Measurements from ENCODE around the gene PPP1R7.

The PPP1R7 gene

DNA sequence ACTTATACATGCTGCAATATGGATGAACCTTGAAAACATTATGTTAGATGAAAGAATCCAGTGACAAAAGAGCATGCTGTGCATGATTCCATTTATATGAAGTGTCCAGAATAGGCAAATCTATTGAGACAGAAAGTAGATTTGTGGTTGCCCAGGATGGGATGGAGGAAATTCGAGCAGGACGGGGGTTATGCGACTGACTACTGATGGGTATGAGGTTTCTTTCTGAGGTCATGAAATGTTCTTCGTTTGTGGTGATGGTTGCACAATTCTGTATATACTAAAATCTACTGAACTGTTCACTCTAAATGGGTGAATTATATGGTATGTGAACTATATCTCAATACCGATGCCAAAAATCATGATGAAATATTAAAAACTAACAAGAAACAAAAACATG lies 29.3 kb upstream of the PPP1R7 start:
- no peak for DNase-seq

DNA sequence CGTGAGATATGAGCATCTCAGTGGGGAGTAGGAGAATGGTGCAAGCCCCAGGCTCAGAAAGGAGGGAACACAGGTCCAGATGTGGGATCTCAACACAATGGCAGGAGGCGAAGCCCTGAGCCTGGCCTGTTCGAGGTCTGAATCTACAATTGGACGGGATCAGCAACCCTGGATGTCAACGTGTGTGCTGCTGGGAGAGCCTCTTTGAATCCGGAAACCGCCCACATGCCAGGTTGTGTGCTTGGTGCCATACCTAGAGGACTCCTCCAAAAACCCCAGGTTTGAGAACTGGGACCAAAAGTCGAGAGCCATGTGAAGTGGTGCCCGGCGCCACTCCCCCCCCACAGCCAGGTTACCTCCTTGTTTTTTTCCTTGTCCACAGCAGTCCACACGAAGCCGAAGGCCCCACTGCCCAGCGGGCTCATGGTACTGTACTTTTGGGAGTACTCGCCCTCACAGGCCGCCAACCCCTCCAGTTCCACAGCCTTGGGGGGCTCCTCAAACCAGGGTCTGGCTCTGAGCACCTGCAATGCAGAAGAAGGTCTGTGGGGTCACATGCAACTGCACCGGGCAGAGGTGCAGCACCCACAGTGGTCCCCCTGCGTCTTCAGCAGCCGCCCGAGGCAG lies 27.8 kb upstream of the PPP1R7 start:
- no peak for DNase-seq

DNA sequence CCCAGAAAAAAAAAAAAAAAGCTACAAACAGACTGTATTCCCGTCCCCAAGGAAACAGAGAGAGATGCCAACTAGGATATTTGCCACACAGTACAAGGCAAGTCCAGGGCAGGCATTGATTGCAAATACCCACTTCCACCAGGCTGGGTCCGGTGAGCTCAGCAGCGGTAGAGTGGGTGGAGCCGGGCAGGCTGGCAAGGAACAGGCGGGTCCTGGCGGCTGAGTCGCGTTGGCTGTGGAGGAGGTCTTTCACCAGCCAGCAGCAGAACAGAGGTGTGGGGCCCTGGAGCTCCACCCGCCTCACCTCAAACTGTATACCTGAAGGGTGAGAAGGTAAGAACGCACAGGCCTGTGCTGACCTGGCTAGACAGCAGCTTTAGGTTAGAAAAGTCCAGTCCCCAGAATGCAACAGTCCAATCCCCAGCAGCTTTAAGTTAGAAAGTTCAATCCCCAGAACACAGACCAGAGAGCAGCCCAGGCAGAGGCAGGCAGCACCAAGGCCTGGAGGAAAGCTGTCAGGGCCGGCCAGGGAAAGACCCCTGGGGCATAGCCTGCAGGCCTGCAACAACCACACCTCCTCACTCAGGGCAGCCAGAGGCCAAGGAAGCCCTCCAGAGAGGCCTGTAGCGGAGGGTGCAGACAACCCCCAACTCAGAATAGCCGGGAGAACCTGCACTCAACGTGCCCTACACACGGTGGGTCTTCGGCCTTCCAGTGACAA lies 26.3 kb upstream of the PPP1R7 start:
- DNase-seq = no peak

DNA sequence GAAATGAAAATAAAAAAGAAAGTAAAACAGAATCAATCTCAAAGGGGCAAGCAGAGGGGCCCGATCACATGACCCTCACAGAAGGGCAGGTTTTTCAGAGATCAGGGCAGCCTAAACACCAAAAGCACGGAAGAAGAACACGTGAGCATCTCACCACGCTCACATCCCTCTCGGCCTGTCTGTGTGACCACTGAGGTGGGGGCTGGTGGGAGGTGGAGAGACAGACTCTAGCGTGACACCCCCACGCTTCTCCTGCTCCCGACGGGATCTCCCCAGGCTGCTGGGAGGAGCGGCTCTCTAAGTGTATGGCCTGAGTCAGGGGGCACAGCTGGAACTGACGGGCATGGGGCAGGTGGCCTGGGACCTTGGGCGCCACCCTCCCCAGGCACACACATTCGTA lies 24.6 kb upstream of the PPP1R7 start:
- DNase-seq = no peak

DNA sequence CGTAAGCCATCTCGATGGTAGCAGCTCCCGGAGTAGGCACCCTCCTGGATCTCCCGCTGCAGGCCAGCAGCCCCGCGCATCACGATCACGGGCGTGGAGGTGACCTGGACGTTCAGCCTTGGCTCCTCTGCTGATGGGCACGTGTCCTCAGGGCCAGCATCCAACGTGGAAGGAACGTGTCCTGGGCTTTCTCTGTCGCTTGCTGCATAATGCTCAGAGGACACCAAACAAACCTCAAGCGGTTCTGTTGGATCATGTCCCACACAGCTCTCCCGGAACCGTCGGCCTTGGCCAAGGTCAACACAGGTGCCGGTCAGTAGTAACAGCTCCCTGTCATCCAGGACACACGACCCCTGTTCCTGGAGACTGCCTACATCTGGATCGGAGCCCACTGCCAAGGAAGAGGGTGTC lies 24.1 kb upstream of the PPP1R7 start:
- no peak for DNase-seq

DNA sequence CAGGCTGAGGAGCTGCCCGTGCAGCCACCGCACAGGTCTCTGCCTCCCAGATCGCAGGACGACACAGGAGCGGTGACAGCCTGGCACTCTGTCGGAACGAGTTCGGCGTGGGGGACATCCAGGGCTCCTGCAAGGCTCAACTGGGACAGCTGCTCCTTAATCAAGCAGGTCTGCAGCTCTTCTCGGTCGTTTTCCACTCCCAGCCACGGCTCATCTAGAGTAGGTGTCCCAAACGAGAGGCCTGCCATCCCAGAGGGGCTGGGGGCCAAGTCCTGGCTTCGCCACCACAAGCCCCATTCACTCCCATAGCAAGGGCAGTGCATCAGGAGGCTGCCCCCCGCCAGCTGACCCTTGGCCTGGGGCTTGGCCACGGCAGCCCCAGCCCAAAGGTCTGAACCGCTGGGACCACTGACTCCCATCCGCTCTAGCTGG lies 23.5 kb upstream of the PPP1R7 start:
- no peak for DNase-seq

DNA sequence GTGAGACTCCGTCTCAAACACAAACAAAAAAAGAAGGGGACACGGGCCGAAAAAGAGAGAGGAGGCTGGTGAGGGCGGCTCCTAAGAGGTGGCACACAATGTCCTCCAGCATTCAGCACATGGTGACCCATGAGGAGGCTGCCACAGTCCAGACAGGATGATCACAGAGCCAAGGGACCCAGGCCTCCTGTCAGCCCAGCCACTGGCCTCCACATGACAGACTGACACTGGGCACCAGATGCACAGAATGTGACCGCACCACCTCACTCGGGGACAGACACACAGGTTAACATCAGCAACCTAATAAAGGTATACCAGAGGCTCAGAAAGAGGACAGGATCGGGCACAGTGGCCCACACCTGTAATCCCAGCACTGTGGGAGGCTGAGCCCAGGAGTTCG lies 22.0 kb upstream of the PPP1R7 start:
- no peak for DNase-seq

DNA sequence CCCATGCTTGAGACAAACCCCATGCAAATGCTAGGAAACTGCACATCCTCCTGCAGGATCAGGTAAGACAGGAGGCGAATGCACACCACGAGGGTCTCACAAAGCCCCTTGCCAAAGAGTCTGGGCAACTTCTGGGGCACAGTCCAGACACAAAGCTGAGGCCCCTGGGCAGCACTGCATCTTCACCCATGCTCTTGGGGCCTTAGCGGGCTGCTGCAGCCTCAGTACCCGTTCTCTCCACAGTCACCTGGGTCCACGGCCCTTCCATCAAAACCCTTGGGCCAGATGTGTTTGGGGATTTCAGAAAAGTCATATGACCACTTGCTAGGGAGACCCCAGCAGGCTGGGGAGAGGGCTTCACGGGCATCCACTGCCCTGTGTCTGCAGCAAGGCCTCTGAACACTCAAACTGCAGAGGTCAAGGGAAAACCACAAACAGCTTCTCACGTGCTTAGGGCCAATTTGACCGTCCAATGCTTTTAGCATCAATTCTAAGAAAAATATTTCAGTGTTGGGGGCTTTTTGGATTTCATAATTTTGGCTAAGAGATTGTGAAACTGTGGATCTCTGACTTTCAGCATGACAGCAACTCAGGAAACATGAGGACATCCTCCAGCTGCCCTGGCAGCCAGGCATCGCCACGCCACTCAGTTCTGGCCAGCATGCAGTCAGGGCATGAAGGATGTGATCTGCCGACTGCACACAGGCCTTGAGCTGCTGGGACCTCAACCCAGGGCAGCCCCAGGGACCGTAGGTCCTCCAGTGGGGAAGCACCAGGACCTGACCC lies 21.0 kb upstream of the PPP1R7 start:
- no peak for DNase-seq

DNA sequence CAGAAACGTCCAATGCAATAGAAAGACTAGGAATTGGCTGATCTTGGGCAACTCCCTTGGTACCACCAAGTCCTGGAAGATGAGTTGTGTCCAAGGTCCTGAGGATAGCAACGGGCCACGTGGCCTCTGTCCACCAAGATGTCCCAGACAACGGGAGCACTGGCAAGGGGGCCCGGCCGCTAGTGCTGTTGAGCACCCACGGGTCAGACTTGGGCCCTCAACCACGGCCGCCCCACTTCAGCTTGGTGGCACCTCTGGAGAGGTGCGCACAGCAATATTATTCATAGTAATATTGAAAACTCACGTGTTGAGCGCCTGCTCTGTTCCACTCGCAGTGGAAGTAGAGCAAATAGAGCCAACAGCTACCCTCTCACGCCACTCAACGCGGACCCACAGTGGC lies 20.0 kb upstream of the PPP1R7 start:
- no peak for DNase-seq

DNA sequence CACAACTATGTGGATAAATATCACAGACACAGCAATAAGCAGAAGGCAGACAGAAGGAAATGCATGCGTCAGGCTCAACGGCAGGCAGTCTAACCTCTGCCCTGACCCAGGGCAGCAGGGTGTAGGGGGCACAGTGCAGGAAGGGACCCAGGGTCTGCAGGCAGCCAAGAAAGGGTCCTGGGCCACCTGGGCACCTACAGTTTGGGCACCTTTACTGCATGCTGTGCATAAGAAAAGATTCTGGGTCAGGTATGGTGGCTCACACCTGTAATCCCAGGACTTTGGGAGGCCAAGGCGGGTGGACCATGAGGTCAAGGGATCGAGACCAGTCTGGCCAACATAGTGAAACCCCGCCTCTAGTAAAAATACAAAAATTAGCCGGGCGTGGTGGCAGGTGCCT lies 18.7 kb upstream of the PPP1R7 start:
- DNase-seq = no peak

DNA sequence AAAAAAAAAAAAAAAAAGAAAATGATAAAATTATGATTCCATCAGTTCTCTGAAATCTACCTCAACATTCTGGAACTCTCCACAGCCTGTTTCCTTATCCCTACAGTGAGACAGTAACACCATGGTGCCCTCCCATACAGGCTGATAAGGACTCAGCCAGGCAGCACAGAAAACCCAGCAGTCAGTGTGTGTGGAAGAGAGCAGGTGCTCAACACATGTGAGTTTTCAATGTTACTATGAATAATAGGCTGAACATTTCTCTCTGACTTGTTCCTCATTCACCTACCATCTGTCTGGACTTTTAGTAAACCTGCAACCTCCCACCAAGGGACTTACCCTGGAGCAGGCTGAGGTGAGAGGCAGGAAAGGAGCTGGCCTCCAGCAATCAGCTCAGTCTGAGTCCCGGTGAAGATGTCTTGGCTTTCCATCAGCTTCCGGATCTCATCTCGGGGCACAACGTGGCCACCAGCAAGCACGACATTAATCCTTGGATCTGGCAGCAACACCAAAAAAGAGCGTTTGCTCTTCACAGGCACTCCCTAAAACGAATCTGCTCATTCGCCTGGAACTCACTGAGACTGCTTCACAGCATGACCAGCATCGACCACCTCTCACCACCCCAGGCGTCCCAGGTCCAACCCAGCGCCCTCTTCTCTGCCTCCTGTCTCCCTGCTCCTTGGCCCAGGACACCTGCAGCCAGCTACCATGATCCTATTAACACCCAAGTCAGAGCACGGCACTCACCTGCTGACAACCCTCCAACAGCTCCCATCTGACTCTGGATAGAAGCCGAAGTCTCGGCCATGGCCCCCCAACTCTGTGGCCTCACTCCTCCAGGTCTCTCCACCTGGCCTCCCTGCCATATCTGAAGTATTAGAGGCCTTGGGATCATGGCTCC lies 17.5 kb upstream of the PPP1R7 start:
- no peak for DNase-seq

DNA sequence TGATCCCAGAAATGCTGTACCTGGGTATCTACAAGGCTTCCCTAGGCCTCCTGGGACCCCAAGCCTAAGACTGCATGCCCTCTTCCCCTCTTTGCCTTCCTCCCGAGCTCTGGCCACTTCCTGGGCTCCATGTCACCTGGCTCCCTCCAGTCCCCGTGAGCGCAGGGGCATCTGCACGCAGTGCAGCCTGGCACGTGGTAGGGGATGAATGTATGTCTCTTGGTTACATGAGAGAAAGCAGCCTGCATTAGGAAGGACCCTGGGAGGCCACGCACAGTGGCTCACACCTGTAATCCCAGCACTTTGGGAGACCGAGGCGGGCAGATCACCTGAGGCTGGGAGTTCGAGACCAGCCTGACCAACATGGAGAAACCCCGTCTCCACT lies 16.8 kb upstream of the PPP1R7 start:
- DNase-seq = no peak

DNA sequence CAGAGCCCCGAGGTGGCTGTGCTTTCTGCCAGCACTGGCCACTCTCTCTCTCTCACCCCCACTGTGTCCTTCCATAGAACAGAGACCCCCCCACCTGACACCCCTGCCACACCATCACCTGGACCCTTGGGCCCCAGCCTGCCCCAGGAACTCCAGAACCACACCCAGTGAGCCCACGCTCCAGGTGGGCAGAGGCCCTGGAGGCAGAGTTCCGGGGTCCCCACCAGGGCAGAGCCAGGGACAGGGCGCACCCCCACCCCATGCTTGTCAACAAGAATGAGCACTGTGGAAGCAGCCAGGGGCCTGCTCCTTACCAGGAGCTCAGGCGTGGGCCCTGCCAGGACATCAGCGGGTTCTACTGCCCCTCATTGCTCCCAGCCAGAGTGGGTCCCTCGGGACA lies 15.6 kb upstream of the PPP1R7 start:
- DNase-seq = no peak

DNA sequence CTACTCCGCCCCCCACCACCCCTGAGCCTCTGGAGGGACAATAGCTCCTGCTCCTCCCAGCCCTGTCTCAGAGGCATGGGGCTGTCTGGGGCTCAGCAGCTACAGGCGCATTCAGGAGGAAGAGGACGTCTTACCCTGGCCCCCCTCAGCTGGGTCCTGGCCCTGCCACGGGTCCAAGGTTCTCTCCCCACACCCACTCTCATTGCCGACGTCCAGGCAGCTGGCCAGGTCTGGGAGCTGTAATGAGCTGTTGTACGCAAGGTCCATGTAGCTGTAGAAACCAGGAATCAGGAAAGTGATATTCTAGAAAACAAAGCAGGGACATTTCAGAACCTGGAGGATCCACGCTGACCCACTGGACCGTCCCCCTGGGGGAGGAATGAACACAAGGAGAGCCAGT lies 14.5 kb upstream of the PPP1R7 start:
- DNase-seq = no peak

DNA sequence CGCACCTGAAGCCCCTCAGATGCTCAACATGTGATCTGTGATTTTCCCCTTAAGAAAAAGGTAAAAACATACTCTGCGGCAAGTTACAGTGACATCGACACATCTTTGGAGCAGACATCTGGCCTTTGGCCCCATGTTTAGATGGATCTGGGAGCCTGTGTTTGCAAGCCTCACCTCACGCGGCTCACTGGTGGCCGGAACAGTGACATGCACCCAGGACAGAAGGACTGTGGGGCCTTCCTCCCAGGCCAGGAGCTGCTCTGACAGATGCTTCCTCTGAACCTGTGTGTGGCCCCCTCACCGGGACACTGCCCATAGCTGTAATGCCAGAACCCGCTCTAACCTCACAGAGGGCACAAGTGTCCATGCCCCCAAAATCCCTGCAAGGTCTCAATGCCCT lies 14.1 kb upstream of the PPP1R7 start:
- no peak for DNase-seq

DNA sequence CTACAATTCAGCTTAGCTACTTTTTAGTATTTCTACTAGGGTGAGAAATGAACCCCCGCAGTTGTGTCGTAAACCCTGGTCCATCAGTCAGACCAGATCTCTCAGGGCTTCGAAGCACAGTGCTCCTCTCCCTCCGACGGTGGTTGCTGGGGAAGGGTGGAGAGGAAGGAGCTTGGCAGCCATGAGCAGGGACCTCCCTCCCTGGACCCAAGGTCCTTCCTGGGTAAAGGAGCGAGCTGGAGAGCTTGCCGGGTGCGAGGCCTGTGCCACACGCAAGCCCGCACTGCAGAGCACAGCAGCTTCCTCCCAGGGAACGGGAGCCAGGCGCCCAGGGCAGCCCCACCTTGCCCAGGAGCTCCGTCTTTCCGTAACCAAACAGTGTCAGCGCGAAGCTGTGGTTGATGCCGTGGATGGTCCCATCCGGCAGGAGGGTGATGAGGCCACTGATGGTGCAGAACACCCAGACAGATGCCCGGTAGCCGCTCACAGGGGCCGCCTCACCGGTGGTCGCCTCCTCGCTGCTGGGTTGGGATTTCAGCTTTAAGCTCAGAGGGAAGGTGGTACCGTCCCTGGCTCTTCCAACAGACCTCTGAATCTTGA lies 13.5 kb upstream of the PPP1R7 start:
- no peak for DNase-seq

DNA sequence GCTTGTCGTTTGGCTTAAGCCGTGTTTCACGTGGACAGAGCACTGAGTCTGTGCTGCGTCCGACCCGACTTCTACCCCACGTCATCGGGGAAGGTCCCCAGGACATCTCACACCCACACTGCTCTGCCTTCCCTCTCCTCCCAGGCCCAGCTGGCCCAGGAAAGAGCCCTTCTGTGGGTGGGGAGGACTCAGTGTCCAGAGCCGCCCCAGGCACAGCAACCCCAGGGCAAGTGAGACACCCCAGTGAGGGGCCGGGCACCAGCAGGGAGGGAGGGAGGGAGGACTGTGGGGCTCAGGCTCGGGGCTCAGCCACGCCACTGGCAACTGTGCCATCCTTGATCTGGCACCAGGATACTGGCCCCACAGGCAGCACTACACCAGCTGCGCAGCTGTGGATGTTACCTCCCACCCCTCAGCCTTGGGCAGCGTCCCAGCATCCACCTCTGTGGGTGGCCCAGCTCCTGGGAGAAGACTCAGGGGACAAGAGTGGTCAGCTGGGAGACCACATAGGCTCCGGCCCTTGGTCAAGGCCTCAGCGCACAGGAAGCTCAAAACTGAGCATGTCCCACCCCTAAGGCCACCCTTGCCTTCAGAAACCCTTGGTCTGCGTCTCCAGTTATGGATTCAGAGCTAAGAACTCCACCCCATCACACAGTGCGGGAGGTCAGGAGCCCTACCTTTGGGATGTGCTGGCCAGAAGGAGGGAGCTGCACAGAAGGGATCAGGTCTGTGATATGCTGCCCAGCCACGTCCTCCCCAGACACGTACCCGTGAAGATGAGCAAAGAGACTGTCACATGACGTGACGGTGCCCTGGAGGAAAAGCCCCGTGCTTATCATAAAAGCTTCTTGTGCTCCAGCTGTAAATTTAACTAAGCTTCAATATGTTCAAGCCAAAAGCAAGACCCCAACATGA lies 12.7 kb upstream of the PPP1R7 start:
- DNase-seq = no peak

DNA sequence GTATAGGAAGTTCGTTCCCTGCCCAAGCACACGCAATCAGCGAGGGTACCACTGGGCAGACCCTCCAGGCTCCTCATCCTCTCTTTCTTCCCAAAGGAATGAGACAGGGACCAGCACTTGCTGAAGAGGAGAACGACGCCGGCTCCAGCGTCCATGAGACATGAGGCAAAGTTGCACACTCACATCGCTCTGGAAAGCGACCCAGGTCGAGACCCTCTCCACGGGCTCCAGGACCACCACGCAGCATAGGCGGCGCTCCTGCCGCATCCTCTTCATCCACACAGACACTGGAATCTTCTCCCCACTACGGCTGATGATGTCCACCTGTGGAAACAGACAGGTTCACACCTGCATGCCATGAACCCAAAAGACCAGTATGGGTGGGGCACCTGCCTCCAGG lies 11.8 kb upstream of the PPP1R7 start:
- no peak for DNase-seq

DNA sequence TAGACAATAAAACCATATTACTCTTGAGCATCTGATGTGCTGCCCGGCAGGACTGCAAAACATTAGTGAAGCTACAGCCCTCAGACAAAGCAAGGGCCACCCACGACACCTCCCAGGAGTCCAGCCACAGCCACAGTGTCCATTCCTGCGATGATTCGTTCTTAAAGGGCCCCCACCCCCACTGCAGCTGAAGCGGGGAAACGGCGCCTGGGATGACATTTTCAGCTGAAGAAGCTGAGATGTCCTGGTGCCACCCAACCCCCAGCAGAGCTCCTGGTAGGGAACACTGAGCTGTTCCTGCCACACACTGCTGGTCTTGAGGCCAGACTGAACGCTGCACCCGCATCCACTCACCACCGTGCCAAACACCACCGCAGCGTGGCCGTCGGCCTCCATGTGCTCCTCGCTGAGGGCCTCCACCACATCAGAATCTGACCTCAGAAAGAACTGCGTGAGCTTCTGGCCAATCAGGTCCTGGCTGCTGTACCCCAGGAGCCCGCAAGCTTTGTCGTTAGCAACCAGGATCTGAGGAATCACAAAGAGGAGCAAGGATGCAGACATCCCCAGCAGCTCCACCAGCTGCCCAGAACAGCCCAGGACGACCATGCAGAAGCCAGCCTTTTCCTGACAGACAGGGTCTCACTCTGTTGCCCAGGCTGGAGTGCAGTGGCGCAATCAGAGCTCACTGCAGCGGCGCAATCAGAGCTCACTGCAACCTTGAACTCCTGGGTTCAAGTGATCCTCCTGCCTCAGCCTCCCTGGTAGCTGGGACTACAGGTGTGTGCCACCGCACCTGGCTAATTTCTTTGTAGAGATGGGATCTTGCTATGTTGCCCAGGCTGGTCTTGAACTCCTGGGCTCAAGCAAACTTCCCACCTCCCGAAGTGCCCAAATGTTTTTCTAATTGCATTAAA lies 10.5 kb upstream of the PPP1R7 start:
- no peak for DNase-seq

DNA sequence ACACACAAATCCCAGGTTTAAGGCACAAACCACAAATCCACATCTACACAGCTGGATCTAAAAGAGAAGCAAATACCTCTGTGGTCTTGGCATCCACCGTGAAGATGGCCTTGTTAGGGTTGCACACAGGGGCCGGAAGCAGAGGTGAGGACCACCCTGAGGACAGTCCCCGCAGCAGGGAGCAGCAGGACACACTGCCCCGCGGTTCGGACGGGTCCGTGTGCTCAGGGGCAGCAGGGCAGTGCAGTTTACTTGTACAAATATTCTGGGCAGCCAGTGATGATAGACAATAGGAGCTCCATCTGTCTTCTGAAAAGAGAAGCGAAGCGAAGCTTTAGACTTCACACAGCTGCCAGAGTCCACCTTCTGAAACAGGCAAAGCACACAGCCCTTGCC lies 9.8 kb upstream of the PPP1R7 start:
- no peak for DNase-seq
